Measurements from ENCODE around the gene CALN1.

- TF ChIP-seq CTCF (IDR thresholded peaks at IDR 0.05; ENCODE audit: low read depth, low read length, missing input control), result no peak
- TF ChIP-seq MAX (IDR thresholded peaks at IDR 0.05), result no peak
- TF ChIP-seq HNF4A (conservative IDR thresholded peaks at IDR 0.05), result no peak
- TF ChIP-seq TAF1 (conservative IDR thresholded peaks at IDR 0.05), result no peak
- TF ChIP-seq JUND (IDR thresholded peaks at IDR 0.05), result no peak
- TF ChIP-seq ZBTB33 (IDR thresholded peaks at IDR 0.05), result no peak
- no peak for TF ChIP-seq YY1 (IDR thresholded peaks at IDR 0.05)
Observed at GRCh38 chr7:72405871-72406270, 6.3 kb downstream of the CALN1 start.

Measured in liver (tissue), 3 donors.